ENCODE results near the gene ABO.
"Not testable (repeated sequence)": the region's sequence is repeated elsewhere in the genome, so short reads cannot be mapped to it uniquely, and the experiment has no call there.

Gene ABO

GRCh38 chr9:133286523-133286922, 11.5 kb upstream of the ABO start:
- no peak for DNase-seq

GRCh38 chr9:133285252-133285775, 10.3 kb upstream of the ABO start:
- no peak for DNase-seq

GRCh38 chr9:133284362-133284761, 9.4 kb upstream of the ABO start:
- DNase-seq: no peak

DNA sequence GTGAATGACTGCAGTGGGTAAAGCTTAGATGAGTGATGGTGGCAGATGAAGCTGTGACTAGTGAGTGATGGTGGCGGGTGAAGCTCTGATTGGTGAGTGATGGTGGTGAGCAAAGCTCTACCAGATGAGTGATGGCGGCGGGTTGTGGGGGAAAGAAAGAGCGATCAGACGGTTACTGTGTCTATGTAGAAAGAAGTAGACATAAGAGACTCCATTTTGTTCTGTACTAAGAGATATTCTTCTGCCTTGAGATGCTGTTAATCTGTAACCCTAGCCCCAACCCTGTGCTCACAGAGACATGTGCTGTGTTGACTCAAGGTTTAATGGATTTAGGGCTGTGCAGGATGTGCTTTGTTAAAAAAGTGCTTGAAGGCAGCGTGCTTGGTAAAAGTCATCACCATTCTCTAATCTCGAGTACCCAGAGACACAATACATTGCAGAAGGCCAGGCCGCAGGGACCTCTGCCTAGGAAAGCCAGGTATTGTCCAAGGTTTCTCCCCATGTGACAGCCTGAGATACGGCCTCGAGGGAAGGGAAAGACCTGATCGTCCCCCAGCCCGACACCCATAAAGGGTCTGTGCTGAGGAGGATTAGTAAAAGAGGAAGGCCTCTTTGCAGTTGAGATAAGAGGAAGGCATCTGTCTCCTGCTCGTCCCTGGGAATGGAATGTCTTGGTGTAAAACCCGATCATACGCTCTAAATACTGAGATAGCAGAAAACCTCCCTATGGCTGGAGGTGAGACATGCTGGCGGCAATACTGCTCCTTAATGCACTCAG, 8.4 kb upstream of the ABO start:
- DNase-seq: not testable (repeated sequence)

DNA sequence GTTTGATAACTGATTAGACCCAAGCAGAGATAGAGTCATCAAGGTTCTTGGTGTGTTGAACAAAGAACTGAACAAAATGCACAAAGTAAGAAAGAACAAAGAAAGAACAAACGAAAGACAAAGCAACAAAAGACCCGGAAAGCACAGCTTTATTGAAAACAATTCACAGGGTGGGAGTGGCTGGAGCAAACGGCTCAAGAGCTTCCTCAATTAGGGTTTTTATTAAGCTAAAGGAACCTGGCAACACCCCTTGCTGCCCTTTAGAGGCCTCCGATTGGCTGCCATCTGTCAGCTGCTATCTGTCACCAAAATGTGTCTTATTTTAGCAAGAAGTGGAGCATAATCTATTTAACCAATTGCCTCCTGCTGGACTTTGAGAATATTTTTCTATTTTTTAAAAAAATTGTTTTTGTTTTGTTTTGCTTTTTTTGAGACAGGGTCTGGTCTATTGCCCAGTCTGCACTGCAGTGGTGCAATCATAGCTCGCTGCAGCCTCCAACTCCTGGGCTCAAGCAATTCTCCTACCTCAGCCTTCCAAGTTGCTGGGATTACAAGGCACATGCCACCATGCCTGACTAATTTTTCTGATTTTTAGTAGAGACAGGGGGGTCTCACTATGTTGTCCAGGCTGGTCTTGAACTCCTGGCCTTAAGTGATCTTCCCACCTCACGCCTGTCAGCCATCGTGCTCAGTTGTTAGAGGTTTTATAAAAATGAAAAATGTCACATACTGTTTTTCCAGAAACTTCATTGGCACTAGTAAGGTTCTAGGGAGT, 7.7 kb upstream of the ABO start:
- DNase-seq: no peak

DNA sequence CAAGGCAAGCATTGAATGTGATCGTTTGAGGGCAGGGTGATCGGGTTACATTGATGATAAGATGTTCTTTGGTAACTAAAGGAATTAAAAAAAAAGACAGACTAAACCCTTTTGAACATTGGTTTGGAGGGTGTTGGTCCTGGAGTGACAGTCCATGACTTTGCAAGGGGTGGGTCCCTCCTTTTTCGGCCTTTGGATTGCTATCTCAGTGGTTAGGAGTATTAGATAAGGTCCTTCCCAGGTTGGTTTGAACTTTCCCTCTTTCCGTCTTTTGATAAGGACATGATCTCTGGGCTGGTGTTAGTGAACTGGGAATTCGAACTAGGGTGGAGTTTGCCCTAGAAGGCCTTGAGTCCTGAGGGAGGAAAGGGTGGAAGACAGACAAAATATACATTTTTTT, 5.4 kb upstream of the ABO start:
- DNase-seq: no peak

- no peak for DNase-seq
These were observed 3.4 kb upstream of the ABO start for GRCh38 chr9:133278161-133279114.

GRCh38 chr9:133277467-133277866, 2.5 kb upstream of the ABO start:
- DNase-seq: no peak

- no peak for DNase-seq
These were observed 1.9 kb upstream of the ABO start for GRCh38 chr9:133276923-133277322.

DNA sequence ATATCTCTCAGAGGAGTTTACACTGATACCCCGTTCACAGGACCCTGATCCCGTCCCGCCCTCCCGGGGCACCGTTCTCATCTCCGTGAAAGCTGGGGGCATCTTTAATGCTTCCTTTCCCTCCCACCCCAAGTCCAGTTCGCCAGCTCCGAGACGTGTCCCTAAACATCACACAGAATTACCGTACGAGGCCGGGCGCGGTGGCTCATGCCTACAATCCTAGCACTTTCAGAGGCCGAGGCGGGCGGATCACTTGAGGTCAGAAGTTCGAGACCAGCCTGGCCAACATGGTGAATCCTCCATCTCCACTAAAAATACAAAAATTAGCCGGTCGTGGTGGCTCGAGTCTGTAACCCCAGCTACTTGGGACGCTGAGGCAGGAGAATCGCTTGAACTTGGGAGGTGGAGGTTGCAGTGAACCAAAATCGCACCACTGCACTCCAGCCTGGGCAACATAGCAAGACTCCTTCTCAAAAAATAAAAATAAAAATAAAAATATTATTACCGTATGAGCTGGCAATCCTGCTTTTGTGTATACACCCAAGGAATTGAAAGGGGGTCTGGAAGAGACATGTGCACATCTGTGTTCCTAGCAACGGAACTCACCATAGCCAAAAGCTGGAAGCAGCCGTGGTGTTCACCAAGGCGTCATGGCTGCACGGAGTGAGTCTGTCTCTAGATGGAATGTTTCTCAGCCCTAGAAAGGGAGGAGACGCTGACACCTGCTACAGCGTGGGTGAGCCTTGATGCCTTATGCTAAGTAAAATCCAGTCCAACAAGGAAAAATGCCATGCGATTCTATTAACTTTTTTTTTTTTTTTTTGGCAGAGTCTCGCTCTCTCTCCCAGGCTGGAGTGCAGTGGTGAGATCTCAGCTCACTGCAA, 1.2 kb upstream of the ABO start:
- DNase-seq: no peak

GRCh38 chr9:133274236-133275104, 531 bp downstream of the ABO start:
- DNase-seq: no peak

DNA sequence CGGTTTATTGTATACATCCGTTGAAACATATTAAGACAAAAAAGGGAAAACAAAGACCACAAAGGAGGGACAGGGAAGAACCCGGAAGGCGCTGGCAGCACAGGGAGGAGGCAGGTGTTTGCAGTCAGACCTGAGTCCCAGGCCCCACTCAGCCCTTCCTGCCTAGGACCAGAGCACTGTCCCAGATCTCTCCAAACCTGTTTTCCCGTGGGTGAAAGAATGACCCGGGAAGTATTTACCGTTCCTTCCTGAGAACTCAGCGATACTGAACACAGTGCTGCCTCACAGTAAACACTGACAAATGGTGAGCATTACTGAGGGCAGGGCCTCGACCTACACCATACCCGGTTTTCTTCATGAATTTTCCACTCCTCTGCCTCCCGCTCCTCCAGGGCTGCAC, 1.2 kb downstream of the ABO start:
- no peak for DNase-seq

DNA sequence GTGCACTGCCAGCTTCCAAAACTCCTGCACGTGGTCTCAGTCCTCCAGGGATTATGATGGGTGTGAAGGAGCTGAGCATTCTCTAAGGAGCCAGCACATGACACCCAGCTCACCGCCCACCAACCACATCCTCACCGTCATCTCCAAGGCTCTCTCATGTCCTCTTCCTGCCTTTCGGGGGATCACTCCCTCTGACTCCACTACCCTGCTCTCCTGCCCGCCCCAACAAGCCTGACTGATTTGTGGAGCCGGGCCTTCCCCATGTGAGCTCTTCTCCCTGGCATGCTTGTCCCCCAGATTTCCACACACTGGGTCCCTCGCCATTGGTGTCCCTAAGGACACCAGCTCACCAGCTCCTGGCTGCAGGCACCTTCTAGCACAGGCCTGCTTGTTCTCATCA, 1.9 kb downstream of the ABO start:
- DNase-seq: no peak

- no peak for DNase-seq
These were observed 5.3 kb downstream of the ABO start for GRCh38 chr9:133269537-133270362.

GRCh38 chr9:133269136-133269535, 5.9 kb downstream of the ABO start:
- DNase-seq: not testable (repeated sequence)

DNA sequence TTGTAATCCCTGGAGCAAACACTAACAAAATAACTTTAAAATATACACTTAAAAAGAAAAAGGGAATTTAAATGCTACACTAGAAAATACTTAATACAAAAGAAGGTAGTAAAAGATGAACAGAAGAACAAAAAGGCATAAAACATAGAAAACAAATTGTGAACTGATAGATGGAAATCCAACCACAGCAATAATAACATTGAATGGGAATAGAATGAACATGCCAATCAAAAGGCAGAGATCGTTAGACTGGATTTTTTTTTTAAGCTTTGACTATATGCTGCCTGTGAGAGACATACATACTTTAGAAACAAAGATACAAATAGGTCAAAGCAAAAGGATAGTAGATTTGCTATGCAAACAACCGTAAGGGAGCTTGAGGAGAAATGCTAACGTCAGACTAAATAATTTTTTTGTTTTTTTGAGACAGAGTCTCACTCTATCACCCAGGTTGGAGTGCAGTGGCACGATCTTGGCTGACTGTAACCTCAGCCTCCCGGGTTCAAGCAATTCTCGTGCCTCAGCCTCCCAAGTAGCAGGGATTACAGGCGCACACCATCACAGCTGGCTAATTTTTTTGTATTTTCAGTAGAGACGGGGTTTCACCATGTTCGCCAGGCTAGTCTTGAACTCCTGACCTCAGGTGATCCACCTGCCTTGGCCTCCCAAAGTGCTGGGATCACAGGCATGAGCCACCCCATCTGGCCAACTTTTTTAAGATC, 6.5 kb downstream of the ABO start:
- DNase-seq: no peak

DNA sequence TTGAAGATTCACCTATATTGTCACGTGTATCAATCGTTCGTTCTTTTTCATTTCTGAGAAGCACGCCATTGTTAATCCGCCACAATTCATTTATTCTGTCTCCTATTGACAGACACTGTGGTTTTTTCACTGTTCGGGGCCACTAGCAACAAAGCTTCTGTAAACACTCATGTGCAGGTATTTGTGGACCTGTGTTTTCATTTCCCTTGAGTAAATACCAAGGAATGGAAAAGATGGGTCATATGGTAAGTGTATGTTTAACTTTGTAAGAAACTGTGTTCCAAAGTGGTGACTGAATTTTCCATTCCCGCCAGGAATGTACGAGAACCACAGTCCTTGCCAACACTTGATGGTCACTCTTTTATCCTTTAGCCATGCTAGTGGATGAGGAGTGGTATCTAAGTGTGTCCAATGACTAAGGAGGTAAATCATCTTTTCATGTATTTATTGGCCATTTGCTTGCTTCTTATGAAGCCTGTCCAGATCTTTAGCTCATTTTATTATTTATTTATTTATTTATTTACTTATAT, 10.7 kb downstream of the ABO start:
- DNase-seq: no peak

DNA sequence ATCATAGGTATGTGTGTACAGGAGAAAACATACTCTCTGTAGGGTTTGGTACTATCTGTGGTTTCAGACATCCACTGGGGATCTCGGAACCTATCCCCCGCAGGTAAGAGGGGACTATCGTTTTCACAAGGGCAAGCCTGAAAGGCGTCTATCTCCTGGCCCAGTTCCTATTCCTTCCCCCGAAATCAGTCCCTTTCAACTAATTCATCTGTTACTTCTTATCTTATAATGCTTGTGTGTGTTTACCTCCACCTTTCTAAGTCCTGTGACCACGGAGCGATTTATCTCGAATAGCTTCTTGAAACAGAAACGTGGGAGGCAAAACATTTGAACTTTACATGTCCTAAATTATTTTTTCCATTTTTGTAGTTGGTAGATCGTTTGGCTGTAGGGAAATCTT, 11.4 kb downstream of the ABO start:
- no peak for DNase-seq

DNA sequence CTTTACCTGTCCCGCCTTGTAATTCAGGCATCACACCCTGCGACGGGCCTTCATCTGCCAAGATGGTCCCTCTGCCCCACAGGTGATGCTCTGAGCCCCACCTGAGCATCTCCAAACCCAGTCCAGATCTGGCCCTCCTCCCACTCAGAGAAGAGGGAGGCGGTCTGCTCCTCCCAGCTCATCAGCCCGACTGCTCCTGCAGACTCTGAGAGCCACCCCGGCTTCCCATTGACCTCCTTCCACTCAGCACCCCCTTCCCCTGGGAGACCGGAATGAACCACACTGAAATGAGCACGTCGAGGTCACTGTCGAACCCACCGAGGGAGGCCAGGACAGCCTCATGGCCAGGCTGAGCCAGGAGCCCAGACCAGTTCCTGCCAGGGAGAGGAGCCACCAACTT, 12.8 kb downstream of the ABO start:
- no peak for DNase-seq
